Kidney capillary endothelial cell (primary cell): Measurements from ENCODE around the gene PROC.
A peak's percentile ranks its signal among the peaks of the same experiment; 100 is the strongest.
"Not testable (repeated sequence)": the region's sequence is repeated elsewhere in the genome, so short reads cannot be mapped to it uniquely, and the experiment has no call there.

Experiments used
- DNase-seq: peaks from one replicate; pipeline ENCODE4 v3.0.0-alpha.2; 2018; ENCODE audit warnings: low spot score

The PROC gene

GRCh38 chr2:127394492-127394891 lies 23.7 kb upstream of the PROC start:
- DNase-seq = no peak

GRCh38 chr2:127397568-127398238 lies 20.5 kb upstream of the PROC start:
- no peak for DNase-seq

DNA sequence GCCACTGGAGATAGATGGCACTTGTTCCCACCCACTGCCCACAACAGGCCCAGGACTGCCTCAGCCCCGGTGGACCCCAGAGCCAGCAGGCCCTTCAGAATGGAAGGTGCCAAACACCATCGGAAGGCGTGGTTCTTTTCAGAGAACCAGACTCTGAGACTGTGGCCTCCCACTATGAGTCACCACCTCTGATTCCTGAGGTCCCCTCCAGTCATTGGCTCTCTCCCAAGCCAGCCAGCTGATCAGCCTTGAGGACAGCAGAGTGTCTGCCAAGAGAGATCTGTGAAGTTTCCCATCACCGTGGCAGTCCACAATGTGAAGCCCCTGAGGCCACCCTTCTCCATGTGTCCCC lies 20.0 kb upstream of the PROC start:
- DNase-seq = peak; percentile 88

DNA sequence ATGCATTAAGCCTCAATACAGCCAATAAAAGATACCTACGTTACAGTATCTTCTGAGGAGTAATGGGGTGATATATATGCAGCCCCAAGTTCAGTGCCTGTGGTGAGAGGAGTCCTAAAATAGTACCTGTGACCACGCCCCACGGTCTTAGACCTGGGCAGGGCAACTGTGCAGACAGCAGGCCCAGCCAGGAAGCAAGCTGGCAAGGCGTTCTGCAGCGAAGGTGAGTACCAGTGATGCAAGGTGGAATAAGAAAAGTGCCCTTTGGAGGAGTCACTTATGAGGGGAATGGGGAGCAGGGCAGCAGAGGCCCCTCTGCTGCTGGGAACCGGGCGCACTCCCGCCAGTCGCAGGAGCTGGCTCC lies 17.7 kb upstream of the PROC start:
- no peak for DNase-seq

DNA sequence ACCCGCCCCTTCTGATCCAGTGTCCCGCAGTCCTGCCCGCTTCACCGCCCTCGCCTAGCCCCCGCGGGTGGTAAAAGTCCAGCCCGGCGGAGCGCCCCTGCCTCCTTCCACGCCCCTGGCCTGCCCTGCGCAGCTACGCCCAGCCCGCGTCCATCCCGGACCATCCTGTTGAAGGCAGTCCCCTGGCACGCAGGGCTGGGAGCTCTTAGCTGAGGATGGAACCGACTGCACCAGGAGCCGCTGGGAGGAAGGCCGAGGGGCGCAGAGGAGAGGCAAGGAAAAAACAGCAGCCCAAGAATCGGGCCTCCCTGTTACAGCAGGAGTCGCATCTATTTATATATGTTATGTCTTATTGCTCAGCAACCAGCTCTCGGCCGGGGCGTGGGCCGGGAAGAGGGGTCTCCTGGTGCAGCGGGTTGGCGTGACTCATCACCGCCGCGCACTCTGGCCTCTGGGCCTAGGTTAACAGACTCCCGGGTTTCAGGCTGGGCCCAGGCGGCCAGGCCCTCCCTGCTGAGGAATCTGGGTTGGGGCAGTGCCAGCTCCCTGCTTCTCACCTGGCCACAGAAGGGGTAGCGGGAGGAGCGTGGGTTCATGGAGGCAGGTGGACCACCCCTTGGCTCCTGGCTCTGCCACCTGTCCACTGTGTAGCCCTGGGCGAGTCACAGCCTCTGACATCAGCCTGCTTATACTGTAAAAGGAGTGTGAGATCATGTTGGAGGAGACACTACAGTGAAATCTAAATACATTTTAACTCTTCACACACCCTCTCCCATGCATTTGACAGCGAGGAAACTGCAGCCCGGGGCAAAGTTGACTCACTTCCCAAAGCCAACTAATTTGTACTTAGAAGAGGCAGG lies 17.1 kb upstream of the PROC start:
- DNase-seq = peak; percentile 48

- DNase-seq = no peak
Measured at GRCh38 chr2:127401757-127402695, 16.2 kb upstream of the PROC start.

DNA sequence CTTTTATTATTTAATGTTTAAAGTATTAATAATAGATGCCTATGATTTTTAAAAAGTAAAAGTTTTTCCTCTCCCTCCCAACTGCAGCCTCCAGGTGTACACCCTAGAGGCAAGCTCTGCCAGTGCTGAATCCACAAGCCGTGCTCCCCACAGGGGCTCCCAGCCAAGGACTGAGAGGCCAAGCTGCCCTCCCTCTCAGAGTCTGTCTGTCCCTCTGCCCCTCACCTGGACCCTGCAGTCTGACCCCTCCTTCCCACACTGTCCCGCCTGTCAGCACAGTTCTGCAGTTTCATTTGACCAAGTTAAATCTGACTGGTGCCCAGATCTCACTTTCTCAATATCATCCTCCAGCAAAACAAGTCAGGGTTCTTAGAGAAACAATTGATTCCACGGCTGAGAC lies 14.8 kb upstream of the PROC start:
- no peak for DNase-seq

DNA sequence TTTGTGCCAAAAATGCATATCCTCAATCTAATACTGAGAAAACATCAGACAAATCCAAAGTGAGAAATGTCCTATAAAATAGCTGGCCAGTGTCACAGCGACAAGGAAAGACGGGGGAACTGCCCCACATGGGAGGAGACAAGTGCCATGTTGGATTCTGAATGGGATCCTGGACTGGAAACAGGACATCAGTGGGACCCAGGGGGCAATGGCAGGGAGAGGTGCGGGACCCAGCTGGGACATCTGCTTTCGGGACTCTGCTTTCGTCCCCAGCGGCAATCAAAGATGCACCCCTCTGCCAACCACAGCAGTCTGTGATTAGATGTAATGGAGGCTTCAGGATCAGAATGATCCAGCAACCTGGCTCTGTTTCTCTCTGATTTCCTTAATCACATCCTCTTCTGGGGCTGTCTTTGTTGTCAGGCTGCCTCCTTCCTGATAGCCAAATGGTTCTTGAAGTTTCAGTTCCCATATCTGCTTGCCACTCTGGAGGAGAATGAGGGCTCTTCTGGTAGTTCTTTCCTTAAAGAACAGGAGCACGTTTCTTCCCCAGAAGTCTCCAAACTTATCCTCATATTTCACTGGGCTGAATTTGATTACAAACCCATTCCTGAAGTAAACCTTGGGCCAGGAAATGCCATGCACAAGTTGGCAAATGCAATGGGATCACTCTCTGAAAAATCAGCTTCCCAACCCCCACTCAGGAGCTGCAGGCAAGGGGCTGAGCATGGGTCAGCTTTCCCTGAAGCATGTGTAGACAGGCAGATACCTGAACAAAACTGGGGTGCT lies 13.6 kb upstream of the PROC start:
- no peak for DNase-seq

DNA sequence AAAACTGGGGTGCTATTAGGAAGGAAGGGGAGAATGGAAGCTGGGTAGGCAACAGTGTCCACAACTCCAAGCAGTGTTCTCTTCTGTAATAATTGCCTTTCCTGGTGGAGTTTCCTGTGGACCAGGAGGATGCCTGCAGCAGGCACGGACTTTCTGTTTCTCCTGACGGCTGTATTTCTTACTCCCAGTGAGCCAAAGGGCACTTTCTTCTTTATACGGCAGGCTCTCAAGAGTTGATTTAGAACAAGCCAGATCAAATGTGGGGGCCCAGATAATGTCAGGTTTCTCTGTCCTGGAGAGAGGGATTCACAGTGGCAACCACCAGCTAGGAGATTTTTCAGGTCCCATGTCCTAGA lies 13.0 kb upstream of the PROC start:
- DNase-seq = no peak

DNA sequence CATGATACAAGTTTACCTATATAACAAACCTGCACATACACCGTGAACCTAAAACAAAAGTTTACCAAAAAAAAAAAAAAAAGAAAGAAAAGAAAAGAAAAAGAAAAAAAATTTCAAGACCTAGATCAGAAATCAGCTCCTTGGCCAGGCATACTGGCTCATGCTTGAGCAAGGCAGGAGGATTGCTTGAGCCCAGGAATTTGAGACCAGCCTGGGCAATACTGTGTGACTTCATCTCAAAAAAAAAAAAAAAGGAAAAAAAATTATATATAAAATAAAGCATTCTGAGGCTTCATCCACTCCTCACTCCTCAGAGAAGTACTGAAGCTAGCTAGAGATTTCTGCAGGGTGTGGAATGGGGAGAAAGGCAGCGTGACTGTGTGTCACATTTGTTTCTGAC lies 11.8 kb upstream of the PROC start:
- DNase-seq = no peak

- DNase-seq = no peak
Measured at GRCh38 chr2:127407091-127407490, 11.1 kb upstream of the PROC start.

GRCh38 chr2:127407661-127408003 lies 10.6 kb upstream of the PROC start:
- DNase-seq = no peak

- DNase-seq = peak; percentile 96
Measured at GRCh38 chr2:127408004-127408806, 10.0 kb upstream of the PROC start.

- DNase-seq = no peak
Measured at GRCh38 chr2:127408807-127409099, 9.5 kb upstream of the PROC start.

GRCh38 chr2:127409716-127410115 lies 8.5 kb upstream of the PROC start:
- DNase-seq = not testable (repeated sequence)

- no peak for DNase-seq
Measured at GRCh38 chr2:127410871-127411652, 7.2 kb upstream of the PROC start.

DNA sequence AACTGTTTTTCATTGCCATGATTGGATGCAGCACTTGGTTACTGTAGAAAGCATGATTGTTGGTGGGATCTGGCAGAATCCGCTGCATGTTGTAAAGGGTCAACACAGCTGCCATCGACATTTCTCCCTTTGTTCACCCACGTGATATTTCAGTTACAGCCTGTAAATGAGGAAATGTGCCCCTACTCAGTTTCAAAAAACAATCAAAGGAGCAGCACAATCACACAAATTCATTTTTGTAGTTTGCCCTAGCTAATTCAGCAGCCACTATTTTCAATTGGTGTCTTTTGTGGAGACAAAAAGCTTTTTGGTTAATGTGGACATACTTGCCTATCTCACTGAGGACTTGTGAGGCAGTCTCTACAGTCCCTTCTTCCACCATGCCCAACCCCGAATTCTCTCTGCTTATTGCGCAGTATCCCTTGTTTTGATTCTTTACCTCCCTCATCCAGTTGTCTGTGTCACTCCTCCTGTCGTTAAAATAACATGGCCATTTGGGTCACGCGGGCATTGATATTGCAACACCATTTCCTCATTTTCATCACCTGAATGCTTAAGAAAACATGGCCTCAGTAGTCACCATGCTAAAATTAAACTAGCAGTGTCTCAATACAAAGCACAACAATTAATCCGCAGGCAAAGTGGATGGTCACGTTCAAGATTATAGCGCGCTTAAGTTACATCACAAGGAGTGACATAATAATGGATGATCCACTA lies 6.4 kb upstream of the PROC start:
- no peak for DNase-seq

- no peak for DNase-seq
Measured at GRCh38 chr2:127413200-127413599, 5.0 kb upstream of the PROC start.

DNA sequence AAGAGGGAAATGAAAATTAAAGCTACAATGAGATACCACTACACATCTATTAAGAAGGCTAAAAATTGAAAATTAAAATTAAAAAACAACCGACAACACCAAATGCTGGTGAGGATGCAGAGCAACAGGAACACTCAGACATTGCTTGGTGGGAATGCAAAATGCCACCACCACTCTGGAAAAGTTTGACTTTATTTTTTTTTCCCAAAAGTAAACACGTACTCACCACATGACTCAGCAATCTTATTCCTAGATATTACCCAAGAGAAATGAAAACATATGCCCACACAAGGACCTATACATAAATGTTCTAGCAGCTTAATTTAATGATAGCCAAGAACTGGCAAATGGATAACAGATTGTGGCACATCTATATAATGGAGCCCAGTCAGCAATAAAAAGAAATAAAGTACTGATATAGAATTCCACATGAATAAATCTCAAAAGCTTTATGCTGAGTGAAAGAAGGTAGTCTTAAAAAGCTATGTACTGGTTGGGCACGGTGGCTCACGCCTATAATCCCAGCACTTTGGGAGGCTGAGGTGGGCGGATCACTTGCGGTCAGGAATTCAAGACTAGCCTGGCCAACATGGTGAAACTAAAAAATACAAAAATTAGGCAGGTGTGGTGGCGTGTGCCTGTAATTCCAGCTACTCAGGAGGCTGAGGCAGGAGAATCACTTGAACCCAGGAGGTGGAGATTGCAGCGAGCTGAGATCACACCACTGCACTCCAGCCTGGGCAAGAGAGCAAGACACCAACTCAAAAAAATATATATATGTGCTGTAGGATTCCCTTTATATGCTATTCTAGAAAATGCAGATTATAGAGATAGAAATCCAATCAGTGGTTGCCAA lies 4.2 kb upstream of the PROC start:
- DNase-seq = no peak
